Loucy (cell line): Measurements from ENCODE around the gene CDX2.

Experiments
- H2AFZ ChIP-seq: fragments of 200-600 bp; sonication (generic); 2 replicates; pipeline ENCODE4 v1.6.0; 2016; ENCODE audit warnings: antibody characterized with exemption, mild to moderate bottlenecking, low read length, moderate library complexity
- H3F3A ChIP-seq: fragments of 200-600 bp; 2 replicates; pipeline ENCODE4 v1.6.0; 2016; ENCODE audit warnings: antibody characterized with exemption, low read depth, mild to moderate bottlenecking
- H3K27me3 ChIP-seq: fragments of 200-600 bp; sonication (generic); 2 replicates; pipeline ENCODE4 v1.6.1; 2014; ENCODE audit warnings: low read length, mild to moderate bottlenecking; ENCODE audit not compliant: insufficient read depth, poor library complexity, severe bottlenecking
- H3K36me3 ChIP-seq: fragments of 200-600 bp; sonication (generic); 2 replicates; pipeline ENCODE4 v1.6.1; 2016; ENCODE audit warnings: low read length; ENCODE audit not compliant: insufficient read depth
- H3K4me1 ChIP-seq: fragments of 200-600 bp; sonication (generic); 2 replicates; pipeline ENCODE4 v1.5.1; 2014; ENCODE audit warnings: low read length, mild to moderate bottlenecking; ENCODE audit not compliant: insufficient read depth, poor library complexity, severe bottlenecking
- H3K4me2 ChIP-seq: fragments of 200-600 bp; sonication (generic); 2 replicates; pipeline ENCODE4 v1.6.0; 2014; ENCODE audit warnings: antibody characterized with exemption, low read length, low read depth, mild to moderate bottlenecking; ENCODE audit not compliant: poor library complexity, severe bottlenecking
- H3K4me3 ChIP-seq: fragments of 200-600 bp; sonication (generic); 2 replicates; pipeline ENCODE4 v1.5.1; 2014; ENCODE audit warnings: low read length, mild to moderate bottlenecking, mixed read lengths; ENCODE audit not compliant: poor library complexity, severe bottlenecking
- H3K79me2 ChIP-seq: fragments of 200-600 bp; sonication (generic); 2 replicates; pipeline ENCODE4 v1.6.1; 2014; ENCODE audit warnings: low read length; ENCODE audit not compliant: insufficient read depth
- H3K9ac ChIP-seq: fragments of 200-600 bp; sonication (generic); 2 replicates; pipeline ENCODE4 v1.6.0; 2014; ENCODE audit warnings: mild to moderate bottlenecking, low read depth, low read length, moderate library complexity; ENCODE audit not compliant: poor library complexity, severe bottlenecking
- H3K9me2 ChIP-seq: fragments of 200-600 bp; sonication (generic); replicated peaks from 2 replicates; pipeline ENCODE4 v1.6.1; 2016; ENCODE audit warnings: low read depth, low read length, mixed read lengths
- H3K9me3 ChIP-seq: fragments of 200-600 bp; sonication (generic); 2 replicates; pipeline ENCODE4 v1.6.1; 2014; ENCODE audit warnings: mild to moderate bottlenecking, antibody characterized with exemption, low read length, low read depth; ENCODE audit not compliant: insufficient read depth
- H4K20me1 ChIP-seq: fragments of 200-600 bp; sonication (generic); 2 replicates; pipeline ENCODE4 v1.6.0; 2014; ENCODE audit warnings: antibody characterized with exemption, low read length, mild to moderate bottlenecking; ENCODE audit not compliant: insufficient read depth, poor library complexity, severe bottlenecking
- EZH2phosphoT487 ChIP-seq: fragments of 200-600 bp; IDR thresholded peaks from 2 replicates; pipeline ENCODE4 v1.6.1; 2018; ENCODE audit warnings: antibody characterized with exemption, mild to moderate bottlenecking, moderate library complexity, borderline replicate concordance
- TF ChIP-seq, protein P1 (sequence below): fragments of 200-600 bp; sonication (generic); conservative IDR thresholded peaks from 2 replicates; pipeline ENCODE4 v1.5.1; 2014; ENCODE audit warnings: mild to moderate bottlenecking, antibody characterized with exemption, low read length

The CDX2 gene

DNA sequence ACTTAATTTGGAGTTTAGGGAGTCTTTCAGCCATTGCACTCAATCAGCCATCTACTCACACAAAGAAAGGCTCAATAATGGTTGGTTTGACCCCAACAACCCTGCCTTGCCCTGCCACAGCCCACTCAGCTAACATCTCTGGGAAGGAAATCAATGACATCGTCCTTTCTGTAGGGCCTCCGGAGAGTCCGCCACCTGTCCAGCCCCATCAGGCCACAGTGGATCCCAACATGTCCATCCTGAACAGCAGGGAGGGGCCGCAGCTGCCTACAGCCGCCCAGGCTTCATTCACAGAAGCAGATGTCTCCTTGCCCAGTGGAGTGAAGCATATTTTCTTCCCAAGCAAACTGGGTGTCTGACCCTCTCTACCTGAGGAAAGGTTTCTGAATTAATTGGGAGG, 4.2 kb upstream of the CDX2 start:
- Histone ChIP-seq H2AFZ (no peak overlapping the region), H3K4me2 (no peak overlapping the region), H3K9me2 (no peaks in the 10 kb centered on the region), H3K79me2 (no peaks in the 10 kb centered on the region), H3K9me3 (no peaks in the 10 kb centered on the region), H4K20me1 (no peaks in the 10 kb centered on the region), H3K4me1 (no peaks in the 10 kb centered on the region), H3K9ac (no peak overlapping the region), H3K4me3 (no peak overlapping the region), H3K27me3 (no peaks in the 10 kb centered on the region), H3F3A (no peaks in the 10 kb centered on the region), H3K36me3 (no peaks in the 10 kb centered on the region)
- TF ChIP-seq, protein P1, sequence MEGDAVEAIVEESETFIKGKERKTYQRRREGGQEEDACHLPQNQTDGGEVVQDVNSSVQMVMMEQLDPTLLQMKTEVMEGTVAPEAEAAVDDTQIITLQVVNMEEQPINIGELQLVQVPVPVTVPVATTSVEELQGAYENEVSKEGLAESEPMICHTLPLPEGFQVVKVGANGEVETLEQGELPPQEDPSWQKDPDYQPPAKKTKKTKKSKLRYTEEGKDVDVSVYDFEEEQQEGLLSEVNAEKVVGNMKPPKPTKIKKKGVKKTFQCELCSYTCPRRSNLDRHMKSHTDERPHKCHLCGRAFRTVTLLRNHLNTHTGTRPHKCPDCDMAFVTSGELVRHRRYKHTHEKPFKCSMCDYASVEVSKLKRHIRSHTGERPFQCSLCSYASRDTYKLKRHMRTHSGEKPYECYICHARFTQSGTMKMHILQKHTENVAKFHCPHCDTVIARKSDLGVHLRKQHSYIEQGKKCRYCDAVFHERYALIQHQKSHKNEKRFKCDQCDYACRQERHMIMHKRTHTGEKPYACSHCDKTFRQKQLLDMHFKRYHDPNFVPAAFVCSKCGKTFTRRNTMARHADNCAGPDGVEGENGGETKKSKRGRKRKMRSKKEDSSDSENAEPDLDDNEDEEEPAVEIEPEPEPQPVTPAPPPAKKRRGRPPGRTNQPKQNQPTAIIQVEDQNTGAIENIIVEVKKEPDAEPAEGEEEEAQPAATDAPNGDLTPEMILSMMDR: no peak
- TF ChIP-seq EZH2phosphoT487: no peak

DNA sequence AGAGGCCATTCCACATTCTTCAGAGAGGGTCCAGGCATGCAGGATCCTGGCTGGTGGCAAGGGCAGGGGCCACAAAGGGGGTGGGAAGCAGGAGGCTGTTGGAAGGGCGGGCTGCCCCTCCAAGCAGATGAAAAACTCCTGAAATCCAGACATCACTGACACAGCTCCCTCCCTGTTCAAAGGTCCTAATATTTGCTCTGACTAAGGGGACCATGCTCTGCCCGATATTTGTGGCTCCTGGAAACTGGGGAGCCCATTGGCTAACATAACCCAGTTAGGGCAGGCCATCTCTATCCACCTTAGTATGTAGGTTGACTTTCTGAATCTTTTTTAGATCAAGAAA, 3.3 kb upstream of the CDX2 start:
- no peaks in the 10 kb centered on the region for H3K79me2 ChIP-seq
- H3K36me3 ChIP-seq: no peaks in the 10 kb centered on the region
- H3K9me3 ChIP-seq: no peaks in the 10 kb centered on the region
- H3K27me3 ChIP-seq: no peaks in the 10 kb centered on the region
- H2AFZ ChIP-seq: no peak overlapping the region
- H3F3A ChIP-seq: no peaks in the 10 kb centered on the region
- no peaks in the 10 kb centered on the region for H3K9me2 ChIP-seq
- H3K9ac ChIP-seq: no peak overlapping the region
- no peak overlapping the region for H3K4me3 ChIP-seq
- H3K4me2 ChIP-seq: no peak overlapping the region
- no peaks in the 10 kb centered on the region for H4K20me1 ChIP-seq
- TF ChIP-seq, protein P1: no peak
- no peak for TF ChIP-seq EZH2phosphoT487
- H3K4me1 ChIP-seq: no peaks in the 10 kb centered on the region

DNA sequence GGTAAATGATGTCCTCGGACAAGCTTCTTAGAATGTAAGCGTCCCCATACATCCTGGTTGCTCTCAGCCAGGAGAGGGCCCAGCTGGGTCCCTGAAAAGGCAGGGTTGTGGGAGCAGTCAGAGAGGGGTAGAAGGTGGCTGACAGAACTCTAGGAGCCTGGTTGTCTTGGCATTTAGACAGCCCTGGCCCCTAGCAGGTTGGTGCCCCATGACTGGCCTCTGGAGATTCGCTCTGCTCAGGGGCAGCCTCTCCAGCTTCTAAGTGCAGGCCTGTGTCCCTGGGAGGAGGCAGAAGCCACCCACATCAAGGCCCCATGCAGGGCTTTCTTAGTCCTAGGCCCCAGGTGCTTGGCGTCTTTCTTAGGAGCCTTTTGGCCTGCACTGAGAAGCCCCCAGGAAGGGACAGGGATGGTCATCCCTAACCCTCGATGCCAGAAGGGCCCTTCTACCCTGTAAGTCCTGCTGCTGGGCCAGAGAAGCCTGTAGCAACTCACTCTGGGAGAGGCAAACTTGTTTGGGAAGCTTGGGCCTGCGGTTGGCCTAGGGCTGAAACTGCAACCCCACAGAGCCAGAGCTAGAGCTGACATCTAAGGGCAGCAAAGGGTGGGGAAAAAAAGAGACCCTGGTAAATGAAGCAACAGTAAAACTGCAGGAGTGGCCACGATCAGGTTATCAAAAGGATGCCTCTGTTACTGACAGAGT, 2.8 kb upstream of the CDX2 start:
- Histone ChIP-seq H3K9ac (no peak overlapping the region), H3K9me3 (no peaks in the 10 kb centered on the region), H4K20me1 (no peaks in the 10 kb centered on the region), H3K9me2 (no peaks in the 10 kb centered on the region), H3F3A (no peaks in the 10 kb centered on the region), H3K4me2 (no peak overlapping the region), H3K4me3 (no peak overlapping the region), H3K4me1 (no peaks in the 10 kb centered on the region), H3K27me3 (no peaks in the 10 kb centered on the region), H3K79me2 (no peaks in the 10 kb centered on the region), H2AFZ (no peak overlapping the region), H3K36me3 (no peaks in the 10 kb centered on the region)
- no peak for TF ChIP-seq EZH2phosphoT487
- TF ChIP-seq, protein P1: no peak
